GM21737 (cell line): Measurements from ENCODE around the gene ADARB2.
"Not testable (repeated sequence)": the region's sequence is repeated elsewhere in the genome, so short reads cannot be mapped to it uniquely, and the experiment has no call there.

ENCODE experiments used
- ATAC-seq: cut with Tn5 transposase; IDR thresholded peaks from one replicate; pipeline ENCODE4 v1.9.1; 2021; ENCODE audit warnings: mild to moderate bottlenecking, moderate library complexity; ENCODE audit not compliant: unreplicated experiment

Gene ADARB2

DNA sequence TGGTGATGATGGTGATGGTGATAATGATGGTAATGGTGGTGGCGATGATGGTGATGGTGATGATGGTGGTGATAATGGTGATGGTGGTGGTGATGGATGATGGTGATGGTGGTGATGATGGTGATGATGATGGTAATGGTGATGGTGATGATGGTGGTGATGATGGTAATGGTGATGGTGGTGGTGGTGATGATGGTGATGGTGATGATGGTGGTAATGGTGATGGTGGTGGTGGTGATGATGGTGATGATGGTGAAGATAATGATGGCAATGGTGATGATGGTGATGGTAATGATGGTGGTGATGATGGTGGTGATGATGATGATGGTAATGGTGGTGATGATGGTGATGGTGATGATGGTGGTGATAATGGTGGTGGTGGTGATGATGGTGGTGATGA lies 517.5 kb downstream of the ADARB2 start:
- ATAC-seq: not testable (repeated sequence)

DNA sequence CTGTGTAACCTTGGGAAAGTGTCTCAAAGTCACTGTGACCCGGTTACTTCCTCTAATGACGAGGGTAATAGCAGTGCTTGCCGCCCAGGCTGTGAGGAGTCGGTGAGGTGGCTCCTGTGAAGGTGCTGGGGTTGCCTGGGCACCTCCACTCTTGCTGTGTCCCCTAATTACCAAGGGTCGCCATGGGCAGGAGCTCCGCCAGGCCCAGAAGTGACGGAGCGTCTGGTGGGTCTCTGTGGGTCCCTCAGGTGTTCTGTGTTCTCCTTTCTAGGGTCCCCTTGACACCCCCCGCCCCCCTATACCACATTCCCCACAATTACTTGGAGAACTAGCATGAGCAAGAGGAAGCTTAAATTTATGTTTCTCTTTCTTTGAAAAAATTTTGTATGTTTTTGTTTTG lies 519.7 kb downstream of the ADARB2 start:
- ATAC-seq: no peak

DNA sequence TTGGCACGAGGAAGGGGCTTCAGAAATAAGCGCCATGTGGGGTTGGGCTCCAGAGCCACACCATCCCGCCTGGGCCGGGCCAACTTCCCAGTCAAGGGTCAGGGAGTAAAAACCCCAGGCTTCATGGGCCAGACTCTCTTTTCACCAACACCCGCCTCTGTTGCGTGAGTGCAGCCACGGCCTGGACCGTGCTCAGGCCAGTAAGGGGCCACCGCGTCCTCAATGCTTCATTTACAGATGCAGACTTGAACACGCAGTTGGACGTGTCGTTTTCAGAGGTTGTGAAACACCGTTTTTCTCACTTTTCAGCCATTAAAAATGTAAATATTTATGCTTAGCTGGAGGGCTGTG lies 520.1 kb downstream of the ADARB2 start:
- ATAC-seq: no peak

DNA sequence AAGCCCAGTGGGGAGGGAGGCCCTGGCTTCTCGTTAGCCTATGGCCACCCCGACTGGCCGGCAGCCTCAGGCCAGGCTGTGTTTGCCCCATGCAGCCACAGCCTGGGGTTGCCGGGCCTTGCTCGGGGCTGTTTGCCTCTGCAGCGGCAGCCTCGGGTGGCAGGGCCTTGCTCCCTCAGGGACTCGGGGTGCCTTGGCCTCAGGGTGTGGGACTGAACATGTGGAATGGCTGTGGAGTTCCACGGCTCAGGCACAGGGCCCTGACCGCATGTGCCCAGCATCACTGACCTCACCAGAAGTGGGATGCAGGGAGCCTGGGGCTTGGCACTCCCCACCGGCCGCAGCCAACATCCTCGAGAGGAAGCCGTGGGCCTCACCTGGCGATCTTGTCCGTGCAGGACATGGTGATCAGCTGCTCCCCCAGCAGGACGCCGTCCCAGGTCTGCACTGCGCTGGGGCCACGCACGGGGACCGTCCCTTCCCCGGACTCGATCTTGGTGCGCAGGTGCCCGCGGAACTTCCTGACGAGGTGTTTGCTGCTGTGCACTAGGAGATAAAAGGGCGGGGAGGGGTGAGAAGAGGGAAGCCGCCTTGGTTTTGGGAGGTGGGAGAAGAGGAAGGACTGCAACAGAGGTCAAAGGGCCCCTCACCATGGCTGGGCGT lies 520.6 kb downstream of the ADARB2 start:
- ATAC-seq: no peak

DNA sequence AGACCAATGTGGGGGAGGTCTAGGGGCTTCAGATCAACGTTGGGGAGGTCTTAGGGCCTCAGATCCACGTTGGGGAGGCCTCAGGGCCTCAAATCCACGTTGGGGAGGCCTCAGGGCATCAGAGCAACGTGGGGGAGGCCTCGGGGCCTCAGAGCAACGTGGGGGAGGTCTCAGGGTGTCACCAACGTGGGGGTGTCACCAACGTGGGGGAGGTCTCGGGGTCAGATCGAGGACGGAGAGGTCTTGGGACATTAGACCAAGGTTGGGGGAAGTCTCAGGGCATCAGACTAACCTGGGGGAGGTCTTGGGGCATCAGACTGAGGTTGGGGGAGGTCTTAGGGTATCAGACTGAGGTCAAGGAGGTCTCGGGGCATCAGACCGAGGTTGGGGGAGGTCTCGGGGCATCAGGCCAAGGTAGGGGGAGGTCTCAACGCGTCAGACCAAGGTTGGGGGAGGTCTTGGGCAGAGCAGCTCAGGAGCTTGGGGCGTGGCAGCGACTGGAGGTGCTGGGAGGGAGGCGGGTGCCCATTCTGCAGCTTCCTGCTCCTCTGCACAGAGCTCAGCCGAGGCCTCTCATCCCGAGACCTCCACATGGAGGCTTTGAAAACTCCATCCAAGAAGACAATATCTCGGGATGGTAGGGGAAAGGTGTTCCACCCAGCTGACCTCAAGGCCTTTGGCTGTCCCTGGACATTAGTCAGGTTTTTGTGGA lies 521.3 kb downstream of the ADARB2 start:
- no peak for ATAC-seq

DNA sequence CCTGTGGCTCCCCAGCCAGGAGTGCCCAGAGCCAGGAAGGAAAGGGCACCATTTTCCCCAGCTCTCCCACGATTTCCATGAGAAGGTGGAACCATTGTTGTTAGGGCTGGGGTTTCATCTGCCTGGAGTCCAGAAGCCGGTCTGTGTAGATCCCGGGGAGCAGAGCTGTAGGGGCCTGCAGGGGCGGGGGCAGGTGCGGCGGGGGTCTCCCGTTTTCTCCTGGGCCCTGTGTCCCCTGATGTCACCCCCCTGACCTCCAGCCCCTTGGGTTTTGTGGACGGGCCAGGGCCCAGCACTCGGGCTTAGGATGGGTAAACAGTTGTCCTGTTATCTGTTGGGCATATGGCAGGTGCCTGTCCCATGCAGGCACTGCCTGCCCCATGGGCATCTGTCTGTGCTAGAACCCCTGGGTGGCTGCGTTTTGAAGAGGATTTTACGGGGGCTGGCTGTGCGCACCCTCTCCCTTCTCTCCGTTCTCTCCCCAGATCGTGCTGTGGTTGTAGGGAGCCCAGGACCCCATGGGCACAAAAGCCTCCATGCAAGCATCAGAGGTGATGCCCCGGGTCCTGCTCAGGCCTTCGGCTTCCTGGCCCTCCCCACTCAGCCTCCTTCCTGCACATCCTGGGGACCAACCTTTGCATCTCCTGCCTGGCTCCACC lies 522.3 kb downstream of the ADARB2 start:
- no peak for ATAC-seq

DNA sequence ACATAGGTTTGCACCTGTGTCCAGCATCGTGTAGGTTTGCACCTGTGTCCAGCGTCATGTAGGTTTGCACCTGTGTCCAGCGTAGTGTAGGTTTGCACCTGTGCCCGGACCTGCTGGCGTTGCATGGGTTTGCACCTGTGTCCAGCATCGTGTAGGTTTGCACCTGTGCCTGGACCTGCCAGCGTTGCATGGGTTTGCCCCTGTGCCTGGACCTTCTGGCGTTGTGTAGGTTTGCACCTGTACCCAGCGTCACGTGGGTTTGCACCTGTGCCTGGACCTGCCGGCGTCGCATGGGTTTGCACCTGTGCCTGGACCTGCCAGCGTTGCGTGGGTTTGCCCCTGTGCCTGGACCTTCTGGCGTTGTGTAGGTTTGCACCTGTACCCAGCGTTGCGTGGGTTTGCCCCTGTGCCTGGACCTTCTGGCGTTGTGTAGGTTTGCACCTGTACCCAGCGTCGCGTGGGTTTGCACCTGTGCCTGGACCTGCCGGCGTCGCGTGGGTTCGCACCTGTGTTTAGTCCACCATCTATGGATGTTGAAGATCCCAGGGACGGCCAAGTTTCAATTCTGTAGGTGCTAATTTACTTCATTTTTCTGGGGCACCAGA lies 523.2 kb downstream of the ADARB2 start:
- no peak for ATAC-seq

DNA sequence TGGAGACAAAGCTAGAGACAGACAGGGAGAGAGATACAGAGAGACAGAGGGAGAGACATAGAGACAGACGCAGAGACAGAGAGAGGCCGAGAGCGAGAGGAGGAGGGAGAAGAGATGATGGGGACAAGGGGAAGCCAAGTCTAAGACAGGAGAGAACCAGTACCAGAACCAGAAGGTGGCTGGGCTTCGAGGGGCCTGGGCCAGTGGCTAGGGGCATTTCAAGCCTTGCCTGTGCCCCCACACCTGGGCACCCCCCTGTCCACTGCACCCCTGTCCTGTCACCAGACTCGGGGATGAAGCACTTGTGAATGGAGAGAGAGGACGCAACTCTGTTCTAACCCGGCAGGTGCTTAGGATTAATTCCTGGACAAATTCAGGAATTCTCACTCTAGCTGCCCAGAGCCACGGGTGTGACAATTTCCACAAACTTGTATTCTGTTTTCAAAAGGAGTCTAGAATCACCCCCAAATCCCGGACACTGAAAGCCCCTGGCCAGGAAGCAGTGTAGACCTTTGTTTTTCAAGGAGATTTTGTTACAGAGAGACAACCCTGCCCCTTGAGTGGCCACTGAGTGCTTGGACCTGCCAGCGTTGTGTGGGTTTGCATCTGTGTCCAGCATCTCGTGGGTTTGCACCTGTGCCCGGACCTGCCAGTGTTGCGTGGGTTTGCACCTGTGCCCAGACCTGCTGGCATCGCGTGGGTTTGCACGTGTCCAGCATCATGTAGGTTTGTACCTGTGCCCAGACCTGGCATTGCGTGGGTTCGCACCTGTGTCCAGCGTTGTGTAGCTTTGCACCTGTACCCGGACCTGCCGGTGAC lies 523.9 kb downstream of the ADARB2 start:
- no peak for ATAC-seq

DNA sequence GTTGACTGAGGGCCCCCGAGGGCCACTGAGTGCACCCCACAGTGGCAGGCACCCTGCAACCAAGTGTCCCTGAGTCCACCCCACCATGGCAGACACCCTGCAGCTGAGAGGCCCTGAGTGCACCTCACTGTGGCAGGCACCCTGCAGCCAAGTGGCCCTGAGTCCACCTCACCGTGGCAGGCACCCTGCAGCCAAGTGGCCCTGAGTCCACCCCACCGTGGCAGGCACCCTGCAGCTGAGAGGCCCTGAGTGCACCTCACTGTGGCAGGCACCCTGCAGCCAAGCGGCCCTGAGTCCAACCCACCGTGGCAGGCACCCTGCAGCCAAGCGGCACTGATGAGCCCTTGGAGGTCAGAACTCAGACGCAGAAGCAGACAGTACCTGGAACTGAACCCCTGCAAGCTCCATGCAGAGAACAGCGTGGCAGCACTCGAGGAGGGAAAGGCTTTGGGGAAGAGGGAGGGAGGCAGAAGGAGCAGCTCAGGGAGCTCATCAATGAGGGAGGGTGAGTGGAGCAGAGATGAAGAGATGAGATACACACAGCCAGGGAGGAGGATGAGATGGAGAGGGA lies 524.7 kb downstream of the ADARB2 start:
- ATAC-seq: no peak

DNA sequence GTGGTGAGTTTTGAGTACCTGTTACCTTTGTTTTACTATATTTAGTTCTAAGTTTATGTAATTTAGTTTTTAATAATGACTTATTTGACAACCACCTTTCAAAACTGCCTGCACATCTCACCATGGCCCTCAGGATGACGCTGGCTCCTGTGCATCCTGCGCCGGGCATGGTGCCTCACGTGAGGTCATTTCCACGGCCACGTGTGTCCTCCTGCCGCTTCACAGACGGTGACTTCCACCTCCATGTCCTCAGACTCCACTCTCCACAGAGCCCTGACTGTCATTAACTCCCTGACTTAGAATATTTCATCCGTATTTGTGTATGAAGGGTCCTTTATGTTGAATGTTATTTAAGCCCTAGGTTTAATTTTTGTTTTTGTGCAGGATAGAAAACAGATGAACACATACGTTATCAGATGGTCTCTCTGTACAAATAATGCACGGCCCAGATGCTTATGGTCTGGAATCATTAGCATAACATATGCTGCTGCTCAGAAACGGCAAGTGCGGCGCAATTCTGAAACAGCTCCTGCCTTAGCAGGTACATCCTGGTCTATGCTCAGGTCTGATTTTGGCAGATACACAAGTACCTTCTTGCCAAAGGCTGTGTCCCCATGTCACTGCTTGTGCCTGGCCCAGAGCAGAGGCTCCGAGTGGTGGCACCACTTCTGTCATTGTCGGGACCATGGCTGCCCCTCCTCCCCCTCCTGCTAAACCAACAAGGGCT lies 525.3 kb downstream of the ADARB2 start:
- no peak for ATAC-seq

DNA sequence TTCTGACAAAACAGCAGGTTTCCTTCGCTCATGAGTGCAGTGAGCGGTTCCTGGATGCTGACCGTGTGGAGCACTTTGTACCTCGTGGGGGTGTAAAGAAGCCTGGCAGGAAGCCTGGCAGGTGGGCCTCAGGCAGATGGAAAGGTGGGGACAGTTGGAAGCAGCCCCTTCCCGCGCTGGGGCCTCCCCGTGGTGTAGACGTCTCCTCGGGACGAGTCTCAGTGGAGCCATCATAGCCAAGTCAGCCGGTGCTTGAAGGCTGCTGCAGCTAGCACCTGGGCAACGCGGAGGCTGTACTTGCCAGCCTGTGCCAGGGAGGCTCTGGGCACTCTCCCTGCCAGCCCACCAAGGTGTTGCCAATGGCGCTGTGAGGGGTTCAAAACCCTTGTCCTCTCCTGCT lies 526.7 kb downstream of the ADARB2 start:
- no peak for ATAC-seq

DNA sequence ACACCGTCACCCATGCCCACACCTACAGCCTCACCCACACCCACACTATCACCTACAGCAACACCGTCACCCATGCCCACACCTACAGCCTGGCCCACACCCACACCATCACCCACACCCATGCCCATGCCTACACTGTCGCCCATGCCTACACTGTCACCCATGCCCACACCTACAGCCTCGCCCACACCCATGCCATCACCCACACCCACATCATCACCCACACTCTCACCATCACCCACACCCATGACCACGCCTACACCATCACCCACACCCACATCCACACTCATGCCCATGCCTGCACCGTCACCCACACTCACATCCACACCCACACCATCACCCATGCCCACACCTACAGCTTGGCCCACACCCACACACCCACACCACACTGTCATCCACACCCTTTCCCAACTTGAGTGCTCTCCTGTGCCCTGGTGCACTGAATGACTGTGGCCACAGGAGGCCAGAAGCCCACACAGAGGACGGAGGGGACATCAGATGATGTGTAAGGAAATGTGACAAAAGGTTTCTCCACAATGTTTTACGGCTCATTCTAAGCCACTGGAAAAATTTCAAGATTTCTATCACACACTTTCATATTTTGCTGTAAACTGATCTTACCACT lies 527.9 kb downstream of the ADARB2 start:
- no peak for ATAC-seq

DNA sequence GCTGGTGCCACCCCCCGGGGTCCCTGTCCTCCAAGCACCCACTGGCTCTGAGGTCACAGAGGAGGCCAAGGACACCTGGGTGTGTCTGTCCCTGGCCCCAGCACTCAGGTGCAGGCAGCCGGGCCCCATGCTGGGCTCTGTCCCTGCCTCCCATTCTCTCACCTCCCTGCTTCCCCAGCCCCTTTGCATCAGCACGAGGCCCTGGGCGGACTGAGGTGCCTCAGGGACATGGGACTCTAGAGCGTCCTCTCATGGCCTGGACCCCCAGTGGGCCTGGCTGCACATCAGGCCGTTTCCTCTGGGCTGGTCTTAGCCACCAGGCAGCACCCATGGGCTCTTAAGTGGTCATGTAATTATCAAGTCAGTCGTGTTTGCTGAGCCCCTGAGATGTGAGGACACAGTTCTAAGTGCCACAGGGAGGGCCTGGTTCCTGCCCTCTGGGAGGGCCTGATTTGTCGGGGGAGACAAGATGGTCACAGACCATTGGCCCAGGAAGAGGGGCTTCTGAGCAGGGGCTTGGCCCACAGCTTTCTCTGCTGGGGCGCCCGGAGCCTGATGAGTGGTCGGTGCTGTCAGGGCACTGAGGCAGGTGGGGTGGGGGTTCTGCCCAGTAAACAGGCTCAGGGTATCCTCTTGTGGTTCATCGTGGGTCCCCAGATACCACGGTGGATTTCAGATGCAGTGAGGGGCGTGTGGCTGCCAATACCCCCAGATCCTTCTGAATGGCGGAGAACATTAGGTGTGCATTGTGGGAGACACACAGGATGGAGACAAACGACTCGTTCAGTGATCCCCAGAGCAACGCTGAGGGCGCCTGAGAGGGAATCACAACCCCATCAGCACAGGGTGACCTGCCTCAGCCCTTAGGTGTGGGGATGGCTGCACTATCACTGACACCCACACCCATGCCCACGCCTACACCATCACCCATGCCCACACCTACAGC lies 528.7 kb downstream of the ADARB2 start:
- ATAC-seq: no peak

DNA sequence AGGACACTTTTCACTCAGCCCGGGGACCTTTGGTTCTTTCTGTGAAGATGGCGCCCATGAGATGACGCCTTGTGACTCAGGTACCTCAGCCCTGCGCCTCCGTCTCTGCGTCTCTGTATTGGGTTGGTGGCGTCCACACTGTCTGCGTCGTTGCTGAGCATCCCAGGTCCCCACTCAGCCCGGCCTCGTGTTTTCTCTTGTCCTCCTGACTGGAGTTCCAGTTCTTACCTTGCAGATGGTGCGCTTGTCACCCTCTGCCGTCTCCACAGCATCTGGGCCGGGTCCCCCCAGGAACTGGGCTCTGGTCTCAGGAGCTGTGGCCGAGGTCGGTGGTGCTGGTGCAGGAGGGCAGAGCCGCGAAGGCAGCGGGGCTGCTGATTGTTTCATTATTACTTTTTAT lies 530.7 kb downstream of the ADARB2 start:
- ATAC-seq: no peak

DNA sequence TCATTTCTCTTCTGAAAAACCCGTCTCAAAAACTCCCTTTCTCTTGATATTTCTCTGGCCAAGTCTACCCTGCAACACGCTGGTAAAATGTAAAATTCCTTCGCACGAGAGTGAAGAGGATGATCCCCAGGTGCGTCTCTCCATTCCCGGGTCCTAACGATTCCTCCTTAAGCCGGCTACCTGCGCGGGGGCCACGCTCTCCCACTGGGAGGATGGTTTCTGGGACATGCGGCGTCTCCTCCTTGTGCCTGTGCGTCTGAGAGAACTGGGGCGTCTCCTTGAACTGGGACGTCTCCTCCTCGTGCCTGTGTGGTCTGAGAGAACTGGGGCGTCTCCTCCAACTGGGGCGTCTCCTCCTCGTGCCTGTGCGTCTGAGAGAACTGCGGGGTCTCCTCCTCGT lies 531.2 kb downstream of the ADARB2 start:
- no peak for ATAC-seq

DNA sequence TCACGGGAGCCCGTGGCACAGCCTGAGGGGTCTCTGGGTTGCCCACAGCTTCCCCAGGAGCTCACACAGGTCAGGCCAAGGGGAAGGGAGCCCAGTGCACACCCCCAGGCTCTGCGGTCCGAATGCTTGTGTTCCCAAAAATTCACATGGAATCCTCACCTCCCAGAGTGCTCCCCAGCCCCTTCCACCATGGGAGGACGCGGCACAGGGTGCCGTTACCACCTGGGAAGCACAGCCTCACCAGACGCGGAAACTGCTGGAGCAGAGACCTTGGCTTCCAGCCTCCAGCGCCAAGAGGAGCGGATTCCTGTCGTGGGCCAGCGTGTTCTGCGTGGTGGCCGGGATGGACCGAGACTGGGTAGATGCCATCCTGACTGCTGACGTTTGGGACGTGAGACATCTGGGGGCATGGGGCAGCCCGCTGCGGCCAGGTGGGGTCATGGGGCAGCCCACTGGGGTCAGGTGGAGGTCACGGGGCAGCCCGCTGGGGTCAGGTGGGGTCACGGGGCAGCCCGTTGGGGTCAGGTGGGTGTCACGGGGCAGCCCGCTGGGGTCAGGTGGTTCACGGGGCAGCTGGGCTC lies 531.8 kb downstream of the ADARB2 start:
- ATAC-seq: no peak

DNA sequence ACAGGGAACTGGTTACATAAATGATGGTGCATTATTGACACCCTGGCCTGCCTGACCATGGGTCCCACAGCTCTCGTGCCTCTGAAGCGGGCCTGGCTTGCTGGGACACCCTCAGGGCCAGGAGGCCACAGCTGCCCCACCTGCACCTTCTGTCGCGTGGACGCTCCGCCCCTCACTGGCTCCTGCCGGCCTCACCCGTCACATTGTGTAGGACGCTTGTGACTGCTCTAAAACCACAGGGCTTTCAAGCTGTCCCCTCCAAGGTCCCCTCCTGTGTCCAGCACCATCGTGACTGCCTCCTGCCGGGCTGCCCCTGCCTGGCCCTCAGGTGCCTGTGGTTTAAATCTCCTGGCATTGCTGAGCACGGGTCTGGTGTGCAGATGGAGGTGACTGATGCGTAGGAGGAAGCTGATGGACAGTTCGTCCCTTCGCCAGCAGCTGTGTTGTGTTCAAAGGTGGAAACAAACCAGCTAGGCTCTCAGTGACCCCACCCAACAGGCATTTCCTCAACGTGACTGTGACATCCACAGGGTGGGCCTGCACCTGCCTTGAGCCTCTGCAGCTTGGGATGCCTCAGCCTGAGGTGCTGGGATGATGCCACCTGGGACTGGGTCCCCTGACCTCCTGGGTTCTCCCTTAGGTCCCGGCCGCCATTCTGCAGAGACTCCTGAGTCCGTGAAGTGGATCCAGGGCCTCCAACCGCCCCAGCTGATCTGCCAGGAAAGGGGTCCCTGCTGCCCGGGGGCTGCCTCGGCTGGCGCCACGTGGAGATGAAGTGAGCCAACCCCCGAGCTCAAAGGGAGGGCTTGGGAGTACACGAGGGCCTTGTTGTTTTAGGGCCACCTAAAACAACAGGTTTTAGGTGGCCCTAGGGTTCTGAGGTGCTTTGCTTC lies 532.6 kb downstream of the ADARB2 start:
- ATAC-seq: no peak
